HepG2 (cell line): ENCODE measurements around the gene ANKZF1. TPM values are rescaled to one million over a fixed set of nuclear protein-coding genes. Genes with fewer than 3 reads are reported as not detected.

ENCODE experiments used
- CHD2 ChIP-seq: IDR thresholded peaks from 2 replicates; pipeline ENCODE4 v1.6.1; 2011; ENCODE audit warnings: low read depth, low read length, improper control_type of control experiment
- FOSL2 ChIP-seq: sonication (generic); formaldehyde crosslinking; IDR thresholded peaks from 2 replicates; pipeline ENCODE4 v1.4.0; 2020; ENCODE audit warnings: missing genetic modification reagents
- ZNF510 ChIP-seq: sonication (generic); formaldehyde crosslinking; IDR thresholded peaks from 2 replicates; pipeline ENCODE4 v1.4.0; 2020; ENCODE audit warnings: low read depth, mild to moderate bottlenecking, missing genetic modification reagents
- ZNF615 ChIP-seq: sonication (generic); formaldehyde crosslinking; IDR thresholded peaks from 2 replicates; pipeline ENCODE4 v1.5.0; 2020; ENCODE audit warnings: mild to moderate bottlenecking, missing genetic modification reagents, borderline replicate concordance
- polyA plus RNA-seq, 8 experiments: library from polyadenylated mRNA; depleted of rRNA in 3 of 8; stranded (reverse) in 7 of 8; unstranded in 1 of 8; fragments of >200 nt; fragmentation: Illumina TruSeq in 4 of 8; extraction: Trizol in 4 of 8; gene quantifications; 2 replicates each; pipeline versions ENCODE4 v1.2.1 to v1.2.3, GENCODE V29; 2011 to 2016; ENCODE audit warnings: low read depth in 4 of 8, missing spikeins in 1 of 8, mixed read lengths in 1 of 8; ENCODE audit not compliant: insufficient read depth in 1 of 8
- total RNA-seq, 5 experiments: library from RNA; depleted of rRNA; stranded (reverse); fragments of >200 nt; fragmentation: Illumina TruSeq; extraction: Trizol; gene quantifications; 2 replicates each; pipeline ENCODE4 v1.2.3, GENCODE V29; 2016; ENCODE audit warnings: low read depth in 1 of 5
- TF ChIP-seq, protein P1 (sequence below): sonication (generic); formaldehyde crosslinking; IDR thresholded peaks from 2 replicates; pipeline ENCODE4 v1.4.0; 2020; ENCODE audit warnings: mild to moderate bottlenecking, missing genetic modification reagents, borderline replicate concordance
- TF ChIP-seq, protein P2 (sequence below): sonication (generic); formaldehyde crosslinking; IDR thresholded peaks from 2 replicates; pipeline ENCODE4 v1.4.0; 2020; ENCODE audit warnings: mild to moderate bottlenecking, missing genetic modification reagents
- TF ChIP-seq, protein P3 (sequence below): sonication (generic); formaldehyde crosslinking; IDR thresholded peaks from 2 replicates; pipeline ENCODE4 v1.5.0; 2020; ENCODE audit warnings: mild to moderate bottlenecking, missing genetic modification reagents
- TF ChIP-seq, protein P4 (sequence below): sonication (generic); formaldehyde crosslinking; IDR thresholded peaks from 2 replicates; pipeline ENCODE4 v1.5.0; 2020; ENCODE audit warnings: missing genetic modification reagents
- TF ChIP-seq, protein P5 (sequence below): sonication (generic); formaldehyde crosslinking; IDR thresholded peaks from 2 replicates; pipeline ENCODE4 v1.4.0; 2020; ENCODE audit warnings: missing genetic modification reagents
- TF ChIP-seq, protein P6 (sequence below), 2 experiments: sonication (generic) in 1 of 2; formaldehyde crosslinking in 1 of 2; IDR thresholded peaks; 2 replicates each; pipeline versions ENCODE4 v1.6.1 to v1.9.0; 2014 to 2022; ENCODE audit warnings: antibody characterized with exemption in 1 of 2, borderline replicate concordance in 1 of 2, inconsistent platforms in 1 of 2, low read depth in 1 of 2, missing genetic modification reagents in 1 of 2

ANKZF1 gene
- total and polyA plus RNA-seq, 2 of the 13 experiments (the other 11 are each of a cell fraction or from before 2014, with no cell fraction given): 25.3 to 128 TPM

DNA sequence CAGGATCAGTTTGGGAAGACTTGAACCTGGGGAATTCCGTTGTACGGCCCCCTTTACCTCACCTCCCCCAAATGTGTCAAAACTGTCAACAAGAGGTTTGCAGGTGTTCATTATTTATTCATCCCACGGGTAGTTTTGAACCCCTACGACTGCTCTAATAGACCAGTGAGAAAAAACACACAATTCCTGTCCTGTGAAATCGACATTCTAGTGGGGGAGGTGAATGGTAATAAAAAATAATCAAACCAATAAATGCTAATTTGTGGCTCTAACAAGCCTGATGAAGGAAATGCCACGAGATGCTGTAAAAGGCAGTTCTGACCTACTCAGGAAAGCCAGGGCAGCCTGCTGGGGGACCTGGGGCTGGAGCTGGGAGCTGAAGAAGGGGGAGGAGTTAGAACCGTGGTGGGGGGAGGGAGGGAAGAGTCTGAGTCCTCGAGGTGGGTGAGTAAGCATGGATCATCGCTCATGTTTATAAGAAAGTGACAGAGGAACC, 49.1 kb downstream of the ANKZF1 start (continued):
- TF ChIP-seq, protein P1, sequence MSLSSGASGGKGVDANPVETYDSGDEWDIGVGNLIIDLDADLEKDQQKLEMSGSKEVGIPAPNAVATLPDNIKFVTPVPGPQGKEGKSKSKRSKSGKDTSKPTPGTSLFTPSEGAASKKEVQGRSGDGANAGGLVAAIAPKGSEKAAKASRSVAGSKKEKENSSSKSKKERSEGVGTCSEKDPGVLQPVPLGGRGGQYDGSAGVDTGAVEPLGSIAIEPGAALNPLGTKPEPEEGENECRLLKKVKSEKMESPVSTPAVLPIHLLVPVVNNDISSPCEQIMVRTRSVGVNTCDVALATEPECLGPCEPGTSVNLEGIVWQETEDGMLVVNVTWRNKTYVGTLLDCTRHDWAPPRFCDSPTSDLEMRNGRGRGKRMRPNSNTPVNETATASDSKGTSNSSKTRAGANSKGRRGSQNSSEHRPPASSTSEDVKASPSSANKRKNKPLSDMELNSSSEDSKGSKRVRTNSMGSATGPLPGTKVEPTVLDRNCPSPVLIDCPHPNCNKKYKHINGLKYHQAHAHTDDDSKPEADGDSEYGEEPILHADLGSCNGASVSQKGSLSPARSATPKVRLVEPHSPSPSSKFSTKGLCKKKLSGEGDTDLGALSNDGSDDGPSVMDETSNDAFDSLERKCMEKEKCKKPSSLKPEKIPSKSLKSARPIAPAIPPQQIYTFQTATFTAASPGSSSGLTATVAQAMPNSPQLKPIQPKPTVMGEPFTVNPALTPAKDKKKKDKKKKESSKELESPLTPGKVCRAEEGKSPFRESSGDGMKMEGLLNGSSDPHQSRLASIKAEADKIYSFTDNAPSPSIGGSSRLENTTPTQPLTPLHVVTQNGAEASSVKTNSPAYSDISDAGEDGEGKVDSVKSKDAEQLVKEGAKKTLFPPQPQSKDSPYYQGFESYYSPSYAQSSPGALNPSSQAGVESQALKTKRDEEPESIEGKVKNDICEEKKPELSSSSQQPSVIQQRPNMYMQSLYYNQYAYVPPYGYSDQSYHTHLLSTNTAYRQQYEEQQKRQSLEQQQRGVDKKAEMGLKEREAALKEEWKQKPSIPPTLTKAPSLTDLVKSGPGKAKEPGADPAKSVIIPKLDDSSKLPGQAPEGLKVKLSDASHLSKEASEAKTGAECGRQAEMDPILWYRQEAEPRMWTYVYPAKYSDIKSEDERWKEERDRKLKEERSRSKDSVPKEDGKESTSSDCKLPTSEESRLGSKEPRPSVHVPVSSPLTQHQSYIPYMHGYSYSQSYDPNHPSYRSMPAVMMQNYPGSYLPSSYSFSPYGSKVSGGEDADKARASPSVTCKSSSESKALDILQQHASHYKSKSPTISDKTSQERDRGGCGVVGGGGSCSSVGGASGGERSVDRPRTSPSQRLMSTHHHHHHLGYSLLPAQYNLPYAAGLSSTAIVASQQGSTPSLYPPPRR: no peak
- TF ChIP-seq, protein P2, sequence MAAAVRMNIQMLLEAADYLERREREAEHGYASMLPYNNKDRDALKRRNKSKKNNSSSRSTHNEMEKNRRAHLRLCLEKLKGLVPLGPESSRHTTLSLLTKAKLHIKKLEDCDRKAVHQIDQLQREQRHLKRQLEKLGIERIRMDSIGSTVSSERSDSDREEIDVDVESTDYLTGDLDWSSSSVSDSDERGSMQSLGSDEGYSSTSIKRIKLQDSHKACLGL (CRISPR knock-in tag): no peak
- TF ChIP-seq, protein P3, sequence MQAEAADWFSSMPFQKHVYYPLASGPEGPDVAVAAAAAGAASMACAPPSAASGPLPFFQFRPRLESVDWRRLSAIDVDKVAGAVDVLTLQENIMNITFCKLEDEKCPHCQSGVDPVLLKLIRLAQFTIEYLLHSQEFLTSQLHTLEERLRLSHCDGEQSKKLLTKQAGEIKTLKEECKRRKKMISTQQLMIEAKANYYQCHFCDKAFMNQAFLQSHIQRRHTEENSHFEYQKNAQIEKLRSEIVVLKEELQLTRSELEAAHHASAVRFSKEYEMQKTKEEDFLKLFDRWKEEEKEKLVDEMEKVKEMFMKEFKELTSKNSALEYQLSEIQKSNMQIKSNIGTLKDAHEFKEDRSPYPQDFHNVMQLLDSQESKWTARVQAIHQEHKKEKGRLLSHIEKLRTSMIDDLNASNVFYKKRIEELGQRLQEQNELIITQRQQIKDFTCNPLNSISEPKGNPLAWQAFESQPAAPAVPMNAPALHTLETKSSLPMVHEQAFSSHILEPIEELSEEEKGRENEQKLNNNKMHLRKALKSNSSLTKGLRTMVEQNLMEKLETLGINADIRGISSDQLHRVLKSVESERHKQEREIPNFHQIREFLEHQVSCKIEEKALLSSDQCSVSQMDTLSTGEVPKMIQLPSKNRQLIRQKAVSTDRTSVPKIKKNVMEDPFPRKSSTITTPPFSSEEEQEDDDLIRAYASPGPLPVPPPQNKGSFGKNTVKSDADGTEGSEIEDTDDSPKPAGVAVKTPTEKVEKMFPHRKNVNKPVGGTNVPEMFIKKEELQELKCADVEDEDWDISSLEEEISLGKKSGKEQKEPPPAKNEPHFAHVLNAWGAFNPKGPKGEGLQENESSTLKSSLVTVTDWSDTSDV (CRISPR knock-in tag): 0 out of 2 replicates have a peak, but pooled peaks have one; percentile 2
- TF ChIP-seq FOSL2 (CRISPR knock-in tag): no peak
- TF ChIP-seq, protein P4, sequence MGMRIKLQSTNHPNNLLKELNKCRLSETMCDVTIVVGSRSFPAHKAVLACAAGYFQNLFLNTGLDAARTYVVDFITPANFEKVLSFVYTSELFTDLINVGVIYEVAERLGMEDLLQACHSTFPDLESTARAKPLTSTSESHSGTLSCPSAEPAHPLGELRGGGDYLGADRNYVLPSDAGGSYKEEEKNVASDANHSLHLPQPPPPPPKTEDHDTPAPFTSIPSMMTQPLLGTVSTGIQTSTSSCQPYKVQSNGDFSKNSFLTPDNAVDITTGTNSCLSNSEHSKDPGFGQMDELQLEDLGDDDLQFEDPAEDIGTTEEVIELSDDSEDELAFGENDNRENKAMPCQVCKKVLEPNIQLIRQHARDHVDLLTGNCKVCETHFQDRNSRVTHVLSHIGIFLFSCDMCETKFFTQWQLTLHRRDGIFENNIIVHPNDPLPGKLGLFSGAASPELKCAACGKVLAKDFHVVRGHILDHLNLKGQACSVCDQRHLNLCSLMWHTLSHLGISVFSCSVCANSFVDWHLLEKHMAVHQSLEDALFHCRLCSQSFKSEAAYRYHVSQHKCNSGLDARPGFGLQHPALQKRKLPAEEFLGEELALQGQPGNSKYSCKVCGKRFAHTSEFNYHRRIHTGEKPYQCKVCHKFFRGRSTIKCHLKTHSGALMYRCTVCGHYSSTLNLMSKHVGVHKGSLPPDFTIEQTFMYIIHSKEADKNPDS (CRISPR knock-in tag): no peak
- TF ChIP-seq CHD2: no peak
- TF ChIP-seq, protein P5, sequence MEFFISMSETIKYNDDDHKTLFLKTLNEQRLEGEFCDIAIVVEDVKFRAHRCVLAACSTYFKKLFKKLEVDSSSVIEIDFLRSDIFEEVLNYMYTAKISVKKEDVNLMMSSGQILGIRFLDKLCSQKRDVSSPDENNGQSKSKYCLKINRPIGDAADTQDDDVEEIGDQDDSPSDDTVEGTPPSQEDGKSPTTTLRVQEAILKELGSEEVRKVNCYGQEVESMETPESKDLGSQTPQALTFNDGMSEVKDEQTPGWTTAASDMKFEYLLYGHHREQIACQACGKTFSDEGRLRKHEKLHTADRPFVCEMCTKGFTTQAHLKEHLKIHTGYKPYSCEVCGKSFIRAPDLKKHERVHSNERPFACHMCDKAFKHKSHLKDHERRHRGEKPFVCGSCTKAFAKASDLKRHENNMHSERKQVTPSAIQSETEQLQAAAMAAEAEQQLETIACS (CRISPR knock-in tag): no peak
- no peak for TF ChIP-seq ZNF615 (CRISPR knock-in tag)
- TF ChIP-seq, protein P6, sequence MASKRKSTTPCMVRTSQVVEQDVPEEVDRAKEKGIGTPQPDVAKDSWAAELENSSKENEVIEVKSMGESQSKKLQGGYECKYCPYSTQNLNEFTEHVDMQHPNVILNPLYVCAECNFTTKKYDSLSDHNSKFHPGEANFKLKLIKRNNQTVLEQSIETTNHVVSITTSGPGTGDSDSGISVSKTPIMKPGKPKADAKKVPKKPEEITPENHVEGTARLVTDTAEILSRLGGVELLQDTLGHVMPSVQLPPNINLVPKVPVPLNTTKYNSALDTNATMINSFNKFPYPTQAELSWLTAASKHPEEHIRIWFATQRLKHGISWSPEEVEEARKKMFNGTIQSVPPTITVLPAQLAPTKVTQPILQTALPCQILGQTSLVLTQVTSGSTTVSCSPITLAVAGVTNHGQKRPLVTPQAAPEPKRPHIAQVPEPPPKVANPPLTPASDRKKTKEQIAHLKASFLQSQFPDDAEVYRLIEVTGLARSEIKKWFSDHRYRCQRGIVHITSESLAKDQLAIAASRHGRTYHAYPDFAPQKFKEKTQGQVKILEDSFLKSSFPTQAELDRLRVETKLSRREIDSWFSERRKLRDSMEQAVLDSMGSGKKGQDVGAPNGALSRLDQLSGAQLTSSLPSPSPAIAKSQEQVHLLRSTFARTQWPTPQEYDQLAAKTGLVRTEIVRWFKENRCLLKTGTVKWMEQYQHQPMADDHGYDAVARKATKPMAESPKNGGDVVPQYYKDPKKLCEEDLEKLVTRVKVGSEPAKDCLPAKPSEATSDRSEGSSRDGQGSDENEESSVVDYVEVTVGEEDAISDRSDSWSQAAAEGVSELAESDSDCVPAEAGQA (IDR thresholded peaks at IDR 0.05; ENCODE audit: low read depth): no peak
- TF ChIP-seq, protein P6 (CRISPR knock-in tag; IDR thresholded peaks at IDR 0.05; ENCODE audit: borderline replicate concordance): no peak
- TF ChIP-seq ZNF510 (CRISPR knock-in tag): peak; percentile 29; the same call in 1 of the 2 replicates
